OCI-LY3 (cell line): Measurements from ENCODE around the gene OPN4.

ENCODE experiments used
- H2AFZ ChIP-seq: fragments of 200-600, 300-600 bp; shearing (Covaris generic); 2 replicates; pipeline ENCODE4 v1.6.0; 2014; ENCODE audit warnings: antibody characterized with exemption, low read depth, low read length
- H3K27ac ChIP-seq: fragments of 200-600, 300-600 bp; sonication (generic); 2 replicates; pipeline ENCODE4 v1.5.1; 2014; ENCODE audit warnings: mild to moderate bottlenecking, low read length, moderate library complexity, mixed read lengths
- H3K27me3 ChIP-seq: fragments of 200-600, 300-600 bp; sonication (generic); 2 replicates; pipeline ENCODE4 v1.6.1; 2014; ENCODE audit warnings: low read depth, low read length, mixed read lengths
- H3K36me3 ChIP-seq: fragments of 200-600, 300-600 bp; sonication (generic); replicated peaks from 2 replicates; pipeline ENCODE3; 2014; ENCODE audit warnings: low read depth, low read length, mixed read lengths
- H3K4me1 ChIP-seq: fragments of 300-600, 200-600 bp; sonication (generic); 2 replicates; pipeline ENCODE4 v1.6.1; 2014; ENCODE audit warnings: low read length, mixed read lengths
- H3K4me2 ChIP-seq: fragments of 200-600, 300-600 bp; sonication (generic); 2 replicates; pipeline ENCODE4 v1.6.1; 2014; ENCODE audit warnings: low read length, mixed read lengths
- H3K4me3 ChIP-seq: fragments of 300-600, 200-600 bp; sonication (generic); 2 replicates; pipeline ENCODE4 v1.5.1; 2014; ENCODE audit warnings: antibody characterized with exemption, mild to moderate bottlenecking, low read length, moderate library complexity
- H3K79me2 ChIP-seq: fragments of 300-600, 200-600 bp; shearing (Covaris generic); 2 replicates; pipeline ENCODE4 v1.6.1; 2014; ENCODE audit warnings: mild to moderate bottlenecking, low read length, mixed read lengths
- H3K9ac ChIP-seq: fragments of 300-600, 200-600 bp; shearing (Covaris generic); 2 replicates; pipeline ENCODE4 v1.6.0; 2014; ENCODE audit warnings: mild to moderate bottlenecking, low read length, moderate library complexity
- H3K9me3 ChIP-seq: fragments of 200-600, 300-600 bp; shearing (Covaris generic); 2 replicates; pipeline ENCODE4 v1.6.1; 2014; ENCODE audit warnings: low read length, mixed read lengths; ENCODE audit not compliant: insufficient read depth
- H4K20me1 ChIP-seq: fragments of 200-600, 300-600 bp; sonication (generic); 2 replicates; pipeline ENCODE4 v1.6.1; 2016; ENCODE audit warnings: low read length, mixed read lengths; ENCODE audit not compliant: insufficient read depth
- EZH2phosphoT487 ChIP-seq: fragments of 200-600 bp; shearing (Covaris generic); IDR thresholded peaks from 2 replicates; pipeline ENCODE4 v1.6.1; 2018; ENCODE audit warnings: antibody characterized with exemption, mixed run types, low read depth
- TF ChIP-seq, protein P1 (sequence below): fragments of 200-600, 300-600 bp; sonication (generic); IDR thresholded peaks from 2 replicates; pipeline ENCODE4 v1.5.1; 2014; ENCODE audit warnings: antibody characterized with exemption, low read length, low read depth

The OPN4 gene

DNA sequence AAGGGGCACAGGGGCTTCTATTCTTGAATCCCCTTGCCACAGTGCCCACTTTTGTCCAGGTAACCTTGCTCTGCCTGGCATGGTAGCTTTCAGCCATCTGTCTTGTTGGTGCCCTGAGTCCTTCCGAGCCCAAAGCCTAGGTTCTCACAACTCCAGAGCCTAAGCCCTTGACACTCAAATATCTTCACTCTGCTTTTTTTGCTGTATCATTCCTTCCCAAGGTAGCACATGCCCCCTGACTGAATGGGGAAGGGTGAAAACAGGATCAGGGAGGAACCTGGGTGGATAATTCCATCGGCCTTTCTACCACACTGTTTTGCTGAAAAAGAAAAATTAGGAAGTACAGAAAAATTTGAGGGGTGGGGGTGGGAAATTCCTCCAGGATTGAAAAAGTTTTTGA lies 51.6 kb downstream of the OPN4 start:
- Histone ChIP-seq H3K27ac (no peak overlapping the region), H3K9me3 (no peaks in the 10 kb centered on the region)

GRCh38 chr10:86706401-86706841 lies 52.1 kb downstream of the OPN4 start:
- H2AFZ ChIP-seq, result no peak overlapping the region
- no peak overlapping the region for H3K27ac ChIP-seq

More for the DNA sequence above, 51.6 kb downstream of the OPN4 start:
- Histone ChIP-seq H3K4me3 (no peak overlapping the region), H3K4me2 (no peak overlapping the region), H3K27me3 (no peaks in the 10 kb centered on the region), H2AFZ (no peak overlapping the region), H3K36me3 (no peaks in the 10 kb centered on the region), H3K9ac (no peak overlapping the region), H3K79me2 (no peaks in the 10 kb centered on the region), H4K20me1 (no peaks in the 10 kb centered on the region), H3K4me1 (peaks cover 5% of the 10 kb centered on the region; the same call in 1 of the 2 replicates)
- TF ChIP-seq, protein P1, sequence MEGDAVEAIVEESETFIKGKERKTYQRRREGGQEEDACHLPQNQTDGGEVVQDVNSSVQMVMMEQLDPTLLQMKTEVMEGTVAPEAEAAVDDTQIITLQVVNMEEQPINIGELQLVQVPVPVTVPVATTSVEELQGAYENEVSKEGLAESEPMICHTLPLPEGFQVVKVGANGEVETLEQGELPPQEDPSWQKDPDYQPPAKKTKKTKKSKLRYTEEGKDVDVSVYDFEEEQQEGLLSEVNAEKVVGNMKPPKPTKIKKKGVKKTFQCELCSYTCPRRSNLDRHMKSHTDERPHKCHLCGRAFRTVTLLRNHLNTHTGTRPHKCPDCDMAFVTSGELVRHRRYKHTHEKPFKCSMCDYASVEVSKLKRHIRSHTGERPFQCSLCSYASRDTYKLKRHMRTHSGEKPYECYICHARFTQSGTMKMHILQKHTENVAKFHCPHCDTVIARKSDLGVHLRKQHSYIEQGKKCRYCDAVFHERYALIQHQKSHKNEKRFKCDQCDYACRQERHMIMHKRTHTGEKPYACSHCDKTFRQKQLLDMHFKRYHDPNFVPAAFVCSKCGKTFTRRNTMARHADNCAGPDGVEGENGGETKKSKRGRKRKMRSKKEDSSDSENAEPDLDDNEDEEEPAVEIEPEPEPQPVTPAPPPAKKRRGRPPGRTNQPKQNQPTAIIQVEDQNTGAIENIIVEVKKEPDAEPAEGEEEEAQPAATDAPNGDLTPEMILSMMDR, result no peak
- TF ChIP-seq EZH2phosphoT487, result no peak

DNA sequence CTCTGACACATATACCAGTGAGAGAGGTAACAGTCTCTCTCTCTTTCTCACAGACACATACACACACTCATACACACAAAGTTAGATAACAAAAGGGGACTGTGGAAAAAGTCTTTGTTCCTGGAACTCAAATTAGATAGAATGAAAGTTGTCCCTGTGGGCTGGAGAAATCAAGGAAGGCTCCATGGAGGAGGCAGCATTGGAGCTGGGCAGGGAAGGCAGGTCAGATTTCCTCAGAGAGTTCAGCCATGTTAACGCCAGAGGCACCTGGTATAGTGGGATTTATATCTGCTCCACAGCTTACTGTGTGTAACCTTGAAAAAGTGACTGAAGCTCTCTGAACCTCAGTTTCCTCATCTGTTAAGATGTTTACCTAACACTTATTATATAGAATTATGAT lies 52.6 kb downstream of the OPN4 start:
- no peaks in the 10 kb centered on the region; the same call in 1 of the 2 replicates for H3K79me2 ChIP-seq
- H3K4me2 ChIP-seq, result no peak overlapping the region
- H3K9ac ChIP-seq, result no peak overlapping the region
- no peaks in the 10 kb centered on the region for H3K36me3 ChIP-seq
- H3K4me1 ChIP-seq, result peaks cover 5% of the 10 kb centered on the region; the same call in 1 of the 2 replicates
- no peak overlapping the region for H3K4me3 ChIP-seq
- H3K27ac ChIP-seq, result no peak overlapping the region
- H4K20me1 ChIP-seq, result no peaks in the 10 kb centered on the region
- H3K9me3 ChIP-seq, result no peaks in the 10 kb centered on the region
- H2AFZ ChIP-seq, result no peak overlapping the region
- TF ChIP-seq, protein P1, result no peak
- TF ChIP-seq EZH2phosphoT487, result no peak
- H3K27me3 ChIP-seq, result no peaks in the 10 kb centered on the region

More at GRCh38 chr10:86706401-86706841, 52.1 kb downstream of the OPN4 start:
- no peak overlapping the region for H3K4me3 ChIP-seq
- H3K9ac ChIP-seq, result no peak overlapping the region
- no peak for TF ChIP-seq EZH2phosphoT487
- TF ChIP-seq, protein P1, result no peak
- no peaks in the 10 kb centered on the region for H4K20me1 ChIP-seq
- H3K4me1 ChIP-seq, result peaks cover 5% of the 10 kb centered on the region; the same call in 1 of the 2 replicates
- no peaks in the 10 kb centered on the region for H3K9me3 ChIP-seq
- no peak overlapping the region for H3K4me2 ChIP-seq
- H3K36me3 ChIP-seq, result no peaks in the 10 kb centered on the region
- no peaks in the 10 kb centered on the region for H3K79me2 ChIP-seq
- no peaks in the 10 kb centered on the region for H3K27me3 ChIP-seq

DNA sequence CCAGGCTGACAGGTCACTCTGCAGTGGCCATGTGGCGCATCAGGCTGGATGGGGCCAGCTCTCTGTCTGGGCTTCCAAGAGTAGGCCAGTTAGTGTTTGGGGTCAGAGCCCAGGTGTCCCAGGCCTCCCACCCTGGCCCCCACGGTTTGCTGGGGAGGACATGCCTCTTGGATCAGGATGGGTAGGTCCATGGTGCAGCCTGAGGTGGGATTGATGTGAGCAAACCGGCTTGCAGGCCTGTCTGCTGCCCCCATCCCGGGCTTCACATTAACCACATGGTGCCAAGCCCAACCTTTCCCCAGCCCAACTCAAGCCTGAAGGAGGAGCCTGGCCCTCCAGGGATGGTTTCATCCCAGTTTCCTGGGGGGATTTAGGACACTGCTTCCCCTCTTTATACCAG lies 53.2 kb downstream of the OPN4 start:
- Histone ChIP-seq H2AFZ (no peak overlapping the region), H3K79me2 (no peaks in the 10 kb centered on the region; the same call in 1 of the 2 replicates), H3K9ac (no peak overlapping the region), H3K4me1 (peaks cover 6% of the 10 kb centered on the region; the same call in 1 of the 2 replicates), H3K36me3 (no peaks in the 10 kb centered on the region), H3K4me2 (no peak overlapping the region), H3K27ac (no peak overlapping the region), H3K27me3 (no peaks in the 10 kb centered on the region), H3K4me3 (no peak overlapping the region), H4K20me1 (no peaks in the 10 kb centered on the region), H3K9me3 (no peaks in the 10 kb centered on the region)
- TF ChIP-seq, protein P1, result no peak
- no peak for TF ChIP-seq EZH2phosphoT487
